AG20443 (cell line): ENCODE results near the gene ALG3.

ENCODE experiments used
- DNase-seq: peaks from one replicate; pipeline ENCODE4 v3.0.0; 2012; ENCODE audit warnings: low spot score, mixed read lengths

Gene ALG3

GRCh38 chr3:184234671-184235380 is 13.9 kb downstream of the ALG3 start:
- no peak for DNase-seq

- peak; percentile 82 for DNase-seq
These were observed 14.5 kb downstream of the ALG3 start for GRCh38 chr3:184234224-184234623.

GRCh38 chr3:184233127-184233843 is 15.5 kb downstream of the ALG3 start:
- no peak for DNase-seq

- no peak for DNase-seq
These were observed 17.1 kb downstream of the ALG3 start for GRCh38 chr3:184231671-184232070.

GRCh38 chr3:184230603-184231528 is 17.9 kb downstream of the ALG3 start:
- no peak for DNase-seq

GRCh38 chr3:184230081-184230602 is 18.6 kb downstream of the ALG3 start:
- DNase-seq, result no peak

GRCh38 chr3:184229394-184230080 is 19.2 kb downstream of the ALG3 start, which contains the start of gene VWA5B2:
Gene VWA5B2, plus strand, starts transcription at chr3:184229585. Its CDS starts 944 bp downstream, at chr3:184230529.
- peak; percentile 89 for DNase-seq

GRCh38 chr3:184228376-184229137 is 20.2 kb downstream of the ALG3 start:
- no peak for DNase-seq

- peak; percentile 77 for DNase-seq
These were observed 21.3 kb downstream of the ALG3 start for GRCh38 chr3:184227481-184227935.

GRCh38 chr3:184223946-184224345 is 24.8 kb downstream of the ALG3 start:
- no peak for DNase-seq

- DNase-seq, result no peak
These were observed 26.2 kb downstream of the ALG3 start for GRCh38 chr3:184222521-184222920.

- no peak for DNase-seq
These were observed 29.9 kb downstream of the ALG3 start for GRCh38 chr3:184218814-184219213.

GRCh38 chr3:184211718-184212117 is 37.0 kb downstream of the ALG3 start:
- DNase-seq, result no peak

- no peak for DNase-seq
These were observed 37.5 kb downstream of the ALG3 start for GRCh38 chr3:184211297-184211696.

- no peak for DNase-seq
These were observed 39.4 kb downstream of the ALG3 start for GRCh38 chr3:184209146-184209923.

GRCh38 chr3:184203526-184203925 is 45.2 kb downstream of the ALG3 start:
- no peak for DNase-seq

GRCh38 chr3:184200825-184201224 is 47.9 kb downstream of the ALG3 start:
- DNase-seq, result no peak

GRCh38 chr3:184198509-184198908 is 50.3 kb downstream of the ALG3 start:
- DNase-seq, result no peak

GRCh38 chr3:184196536-184196935 is 52.2 kb downstream of the ALG3 start:
- DNase-seq, result no peak

- no peak for DNase-seq
These were observed 54.7 kb downstream of the ALG3 start for GRCh38 chr3:184193991-184194539.
